Body of pancreas (tissue), 4 donors: ENCODE data around the gene C19orf12.
"Not testable (repeated sequence)": the region's sequence is repeated elsewhere in the genome, so short reads cannot be mapped to it uniquely, and the experiment has no call there.

Source experiments
- CTCF ChIP-seq, 7 experiments: fragments of 450-650 bp in 4 of 7; fragments of 200-600 bp in 3 of 7; sonication (generic) in 3 of 7; IDR thresholded peaks; one replicate each; pipeline ENCODE4 v1.5.1; 2016 to 2019; ENCODE audit warnings: antibody characterized with exemption in 7 of 7
- POLR2A ChIP-seq, 3 donors: fragments of 450-650 bp; IDR thresholded peaks; one replicate each; pipeline ENCODE4 v1.6.1; 2016; ENCODE audit warnings: antibody characterized with exemption in 3 of 3, mild to moderate bottlenecking in 2 of 3

DNA sequence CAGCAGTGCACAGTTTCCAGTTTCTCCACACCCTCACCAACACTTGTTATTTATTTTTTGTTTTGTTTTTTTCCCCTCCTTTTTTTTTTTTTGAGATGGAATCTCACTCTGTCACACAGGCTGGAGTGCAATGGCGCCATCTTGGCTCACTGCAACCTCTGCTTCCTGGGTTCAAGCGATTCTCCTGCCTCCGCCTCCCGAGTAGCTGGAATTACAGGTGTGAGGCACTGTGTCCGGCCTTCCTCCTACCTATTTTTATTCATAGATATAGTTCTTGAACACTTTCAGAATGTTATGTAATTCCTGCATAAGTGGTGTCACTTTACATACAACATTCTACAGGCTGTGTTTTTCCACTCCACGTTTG is 44.1 kb downstream of the C19orf12 start:
- TF ChIP-seq CTCF, POLR2A (IDR thresholded peaks at IDR 0.05): not testable (repeated sequence)
